SK-N-MC (cell line): Measurements from ENCODE around the gene ECE1.

ENCODE experiments used
- EZH2 ChIP-seq: fragments of 200-600 bp; sonication (generic); IDR thresholded peaks from one replicate; pipeline ENCODE4 v1.6.1; 2017; ENCODE audit warnings: antibody characterized with exemption
- POLR2AphosphoS5 ChIP-seq: IDR thresholded peaks from 2 replicates; pipeline ENCODE4 v1.6.1; 2012; ENCODE audit warnings: mild to moderate bottlenecking, low read depth, low read length, borderline replicate concordance

DNA sequence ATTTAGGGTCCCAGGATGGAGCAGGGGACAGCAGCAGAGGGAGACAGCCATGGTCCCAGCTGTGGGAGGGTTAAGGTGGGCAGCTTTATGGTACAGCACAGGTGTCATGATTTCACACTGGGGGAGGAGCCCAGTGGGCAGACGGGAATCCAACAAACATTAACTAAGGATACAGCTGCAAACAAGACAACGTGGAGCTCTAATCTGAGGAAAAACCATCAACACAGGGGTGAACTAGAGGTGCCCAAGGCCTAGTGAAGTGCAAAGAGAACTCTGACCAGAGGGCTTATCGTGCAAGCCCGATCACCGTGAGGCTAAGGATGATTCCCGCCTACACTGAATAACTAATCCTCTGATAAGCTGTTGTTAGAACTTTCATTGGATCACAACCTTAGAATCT is 18.7 kb downstream of the ECE1 start:
- TF ChIP-seq EZH2: no peak
- no peak for TF ChIP-seq POLR2AphosphoS5
